ENCODE results near the gene TMBIM4. TPM values are rescaled to one million over a fixed set of nuclear protein-coding genes. Genes with fewer than 3 reads are reported as not detected.

Gene TMBIM4
- total RNA-seq, 1 experiment from 2014 or later: 115 TPM

DNA sequence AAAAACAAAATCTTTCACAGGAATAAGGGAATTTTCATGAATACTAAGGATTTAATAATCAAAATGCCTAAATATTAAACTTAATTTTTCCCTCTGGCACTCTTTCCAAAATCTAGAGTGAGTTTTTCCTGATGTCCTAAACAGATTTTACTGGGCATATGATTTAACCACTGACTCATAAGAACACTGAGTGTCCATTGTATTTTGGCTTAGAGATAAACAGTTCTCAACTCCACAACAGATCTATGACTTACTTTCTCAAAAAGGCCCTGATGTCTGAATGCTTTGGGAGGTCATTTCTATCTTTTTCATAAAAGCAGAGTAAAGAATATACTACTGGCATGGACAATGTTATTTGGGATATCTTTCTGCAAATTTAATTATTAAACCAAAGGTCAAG lies 15.0 kb downstream of the TMBIM4 start:
- ATAC-seq (no peak), DNase-seq (ENCODE audit: low read depth, low spot score) (no peak)
- intact Hi-C loops (cut with micrococcal nuclease; ENCODE audit: unreplicated experiment) (no loop called here), in situ Hi-C loops (cut with HindIII; ENCODE audit: low pct_unique_long_range_greater_than_20kb, low sequenced_read_pairs) (no loop called here)
- Histone ChIP-seq H3K27me3 (ENCODE audit: control insufficient read depth, insufficient read depth, low read length) (no peaks in the 10 kb centered on the region), H3K9me3 (ENCODE audit: control insufficient read depth, insufficient read depth, low read depth, low read length) (no peaks in the 10 kb centered on the region), H3K4me1 (ENCODE audit: control insufficient read depth, insufficient read depth, low read length) (no peaks in the 10 kb centered on the region; the same call in 1 of the 2 replicates), H3K27ac (ENCODE audit: low read length) (no peak overlapping the region), H3K4me3 (ENCODE audit: low read depth in 2 of 2, low read length in 2 of 2) (no peak overlapping the region), H3K36me3 (ENCODE audit: control insufficient read depth, insufficient read depth, low read length) (peaks cover 9% of the 10 kb centered on the region; the same call in 1 of the 2 replicates)
- BruUV-seq (replicated peaks): no TSS peak
- POLR2A ChIA-PET: no interaction called here
- no peak for TF ChIP-seq POLR2AphosphoS5 (IDR thresholded peaks at IDR 0.05; ENCODE audit: low read depth, low read length)
- TF ChIP-seq, protein P1, sequence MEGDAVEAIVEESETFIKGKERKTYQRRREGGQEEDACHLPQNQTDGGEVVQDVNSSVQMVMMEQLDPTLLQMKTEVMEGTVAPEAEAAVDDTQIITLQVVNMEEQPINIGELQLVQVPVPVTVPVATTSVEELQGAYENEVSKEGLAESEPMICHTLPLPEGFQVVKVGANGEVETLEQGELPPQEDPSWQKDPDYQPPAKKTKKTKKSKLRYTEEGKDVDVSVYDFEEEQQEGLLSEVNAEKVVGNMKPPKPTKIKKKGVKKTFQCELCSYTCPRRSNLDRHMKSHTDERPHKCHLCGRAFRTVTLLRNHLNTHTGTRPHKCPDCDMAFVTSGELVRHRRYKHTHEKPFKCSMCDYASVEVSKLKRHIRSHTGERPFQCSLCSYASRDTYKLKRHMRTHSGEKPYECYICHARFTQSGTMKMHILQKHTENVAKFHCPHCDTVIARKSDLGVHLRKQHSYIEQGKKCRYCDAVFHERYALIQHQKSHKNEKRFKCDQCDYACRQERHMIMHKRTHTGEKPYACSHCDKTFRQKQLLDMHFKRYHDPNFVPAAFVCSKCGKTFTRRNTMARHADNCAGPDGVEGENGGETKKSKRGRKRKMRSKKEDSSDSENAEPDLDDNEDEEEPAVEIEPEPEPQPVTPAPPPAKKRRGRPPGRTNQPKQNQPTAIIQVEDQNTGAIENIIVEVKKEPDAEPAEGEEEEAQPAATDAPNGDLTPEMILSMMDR (IDR thresholded peaks at IDR 0.05): no peak
- TF ChIP-seq, protein P2, sequence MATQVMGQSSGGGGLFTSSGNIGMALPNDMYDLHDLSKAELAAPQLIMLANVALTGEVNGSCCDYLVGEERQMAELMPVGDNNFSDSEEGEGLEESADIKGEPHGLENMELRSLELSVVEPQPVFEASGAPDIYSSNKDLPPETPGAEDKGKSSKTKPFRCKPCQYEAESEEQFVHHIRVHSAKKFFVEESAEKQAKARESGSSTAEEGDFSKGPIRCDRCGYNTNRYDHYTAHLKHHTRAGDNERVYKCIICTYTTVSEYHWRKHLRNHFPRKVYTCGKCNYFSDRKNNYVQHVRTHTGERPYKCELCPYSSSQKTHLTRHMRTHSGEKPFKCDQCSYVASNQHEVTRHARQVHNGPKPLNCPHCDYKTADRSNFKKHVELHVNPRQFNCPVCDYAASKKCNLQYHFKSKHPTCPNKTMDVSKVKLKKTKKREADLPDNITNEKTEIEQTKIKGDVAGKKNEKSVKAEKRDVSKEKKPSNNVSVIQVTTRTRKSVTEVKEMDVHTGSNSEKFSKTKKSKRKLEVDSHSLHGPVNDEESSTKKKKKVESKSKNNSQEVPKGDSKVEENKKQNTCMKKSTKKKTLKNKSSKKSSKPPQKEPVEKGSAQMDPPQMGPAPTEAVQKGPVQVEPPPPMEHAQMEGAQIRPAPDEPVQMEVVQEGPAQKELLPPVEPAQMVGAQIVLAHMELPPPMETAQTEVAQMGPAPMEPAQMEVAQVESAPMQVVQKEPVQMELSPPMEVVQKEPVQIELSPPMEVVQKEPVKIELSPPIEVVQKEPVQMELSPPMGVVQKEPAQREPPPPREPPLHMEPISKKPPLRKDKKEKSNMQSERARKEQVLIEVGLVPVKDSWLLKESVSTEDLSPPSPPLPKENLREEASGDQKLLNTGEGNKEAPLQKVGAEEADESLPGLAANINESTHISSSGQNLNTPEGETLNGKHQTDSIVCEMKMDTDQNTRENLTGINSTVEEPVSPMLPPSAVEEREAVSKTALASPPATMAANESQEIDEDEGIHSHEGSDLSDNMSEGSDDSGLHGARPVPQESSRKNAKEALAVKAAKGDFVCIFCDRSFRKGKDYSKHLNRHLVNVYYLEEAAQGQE (IDR thresholded peaks at IDR 0.05; ENCODE audit: insufficient read depth in 1 of 2, low read depth in 2 of 2, low read length in 1 of 2): no peak
- no peak for TF ChIP-seq TCF7L2 (IDR thresholded peaks at IDR 0.05; ENCODE audit: low read depth, low read length)
- no peak for TF ChIP-seq SIN3A (IDR thresholded peaks at IDR 0.05; ENCODE audit: borderline replicate concordance, insufficient read depth, low read depth, low read length)
- CTCF ChIA-PET: no interaction called here

DNA sequence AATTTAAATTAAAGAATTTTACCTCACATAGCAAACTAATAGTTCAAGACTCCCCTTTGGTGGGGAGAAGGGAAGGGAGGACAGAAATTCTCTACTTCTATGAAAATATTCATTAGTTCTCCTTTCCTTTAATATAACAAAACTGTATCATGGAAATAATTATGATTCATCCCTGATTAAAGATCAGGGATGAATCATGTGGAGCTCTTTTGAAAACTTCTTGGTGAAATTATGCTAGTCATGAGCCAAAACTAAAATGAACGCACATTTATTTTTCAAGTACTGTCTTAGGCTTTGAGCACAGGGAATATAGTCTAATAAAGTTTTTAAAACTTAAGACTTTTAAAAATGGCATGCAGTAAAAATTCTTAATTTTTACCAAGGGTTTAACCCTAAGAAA lies 17.1 kb downstream of the TMBIM4 start:
- no peak overlapping the region for H3K27ac ChIP-seq (ENCODE audit: low read length)
- POLR2A ChIA-PET: no interaction called here
- DNase-seq (ENCODE audit: low read depth, low spot score): no peak

More for the DNA sequence above, 17.1 kb downstream of the TMBIM4 start:
- in situ Hi-C loops (cut with HindIII; ENCODE audit: low pct_unique_long_range_greater_than_20kb, low sequenced_read_pairs): no loop called here
- no peaks in the 10 kb centered on the region for H3K9me3 ChIP-seq (ENCODE audit: control insufficient read depth, insufficient read depth, low read depth, low read length)
- H3K27me3 ChIP-seq (ENCODE audit: control insufficient read depth, insufficient read depth, low read length): no peaks in the 10 kb centered on the region
- TF ChIP-seq TCF7L2 (IDR thresholded peaks at IDR 0.05; ENCODE audit: low read depth, low read length) (no peak), POLR2AphosphoS5 (IDR thresholded peaks at IDR 0.05; ENCODE audit: low read depth, low read length) (no peak), SIN3A (IDR thresholded peaks at IDR 0.05; ENCODE audit: borderline replicate concordance, insufficient read depth, low read depth, low read length) (no peak)
- TF ChIP-seq, protein P2 (IDR thresholded peaks at IDR 0.05; ENCODE audit: insufficient read depth in 1 of 2, low read depth in 2 of 2, low read length in 1 of 2): no peak
- TF ChIP-seq, protein P1 (IDR thresholded peaks at IDR 0.05): no peak
- no peaks in the 10 kb centered on the region; the same call in 1 of the 2 replicates for H3K4me1 ChIP-seq (ENCODE audit: control insufficient read depth, insufficient read depth, low read length)
- H3K36me3 ChIP-seq (ENCODE audit: control insufficient read depth, insufficient read depth, low read length): peaks cover 9% of the 10 kb centered on the region; the same call in 1 of the 2 replicates
- no peak overlapping the region for H3K4me3 ChIP-seq (ENCODE audit: low read depth in 2 of 2, low read length in 2 of 2)
- BruUV-seq (replicated peaks): no TSS peak
- ATAC-seq: no peak
- intact Hi-C loops (cut with micrococcal nuclease; ENCODE audit: unreplicated experiment): no loop called here
- CTCF ChIA-PET: no interaction called here
